ENCODE data around the gene FOXM1.
A peak's percentile ranks its signal among the peaks of the same experiment; 100 is the strongest.

The FOXM1 gene

GRCh38 chr12:2829275-2829674 is 47.7 kb downstream of the FOXM1 start:
- H3K4me3 ChIP-seq (ENCODE audit: low read length in 2 of 2): no peak overlapping the region
- peaks cover 38 to 47% of the 10 kb centered on the region in 2 donors for H3K36me3 ChIP-seq (ENCODE audit: control insufficient read depth in 2 of 2, insufficient read depth in 2 of 2, low read length in 2 of 2)
- no peak overlapping the region for H3K9ac ChIP-seq (ENCODE audit: low read depth in 1 of 2, low read length in 2 of 2)
- no peaks in the 10 kb centered on the region for H3K9me3 ChIP-seq (ENCODE audit: control insufficient read depth in 2 of 2, low read length in 2 of 2)
- no peaks in the 10 kb centered on the region for H3K4me1 ChIP-seq (ENCODE audit: control insufficient read depth in 2 of 2, insufficient read depth in 2 of 2, low read length in 2 of 2)
- H3K27ac ChIP-seq (ENCODE audit: low read depth in 2 of 2, low read length in 2 of 2): no peak overlapping the region
- H3K27me3 ChIP-seq (ENCODE audit: control insufficient read depth in 2 of 2, insufficient read depth in 2 of 2, low read length in 2 of 2): no peaks in the 10 kb centered on the region

- Histone ChIP-seq H3K9ac (ENCODE audit: low read depth in 1 of 2, low read length in 2 of 2) (no peak overlapping the region), H3K27ac (ENCODE audit: low read depth in 2 of 2, low read length in 2 of 2) (no peak overlapping the region), H3K36me3 (ENCODE audit: control insufficient read depth in 2 of 2, insufficient read depth in 2 of 2, low read length in 2 of 2) (peaks cover 61 to 70% of the 10 kb centered on the region in 2 donors), H3K4me3 (ENCODE audit: low read length in 2 of 2) (no peak overlapping the region), H3K4me1 (ENCODE audit: control insufficient read depth in 2 of 2, insufficient read depth in 2 of 2, low read length in 2 of 2) (no peaks in the 10 kb centered on the region), H3K9me3 (ENCODE audit: control insufficient read depth in 2 of 2, low read length in 2 of 2) (no peaks in the 10 kb centered on the region), H3K27me3 (ENCODE audit: control insufficient read depth in 2 of 2, insufficient read depth in 2 of 2, low read length in 2 of 2) (no peaks in the 10 kb centered on the region)
Observed at GRCh38 chr12:2826721-2827515, 50.1 kb downstream of the FOXM1 start.

GRCh38 chr12:2826036-2826435 is 50.9 kb downstream of the FOXM1 start:
- Histone ChIP-seq H3K27me3 (ENCODE audit: control insufficient read depth in 2 of 2, insufficient read depth in 2 of 2, low read length in 2 of 2) (no peaks in the 10 kb centered on the region), H3K9me3 (ENCODE audit: control insufficient read depth in 2 of 2, low read length in 2 of 2) (no peaks in the 10 kb centered on the region), H3K4me3 (ENCODE audit: low read length in 2 of 2) (no peak overlapping the region), H3K4me1 (ENCODE audit: control insufficient read depth in 2 of 2, insufficient read depth in 2 of 2, low read length in 2 of 2) (no peaks in the 10 kb centered on the region), H3K9ac (ENCODE audit: low read depth in 1 of 2, low read length in 2 of 2) (no peak overlapping the region), H3K27ac (ENCODE audit: low read depth in 2 of 2, low read length in 2 of 2) (no peak overlapping the region), H3K36me3 (ENCODE audit: control insufficient read depth in 2 of 2, insufficient read depth in 2 of 2, low read length in 2 of 2) (peaks cover 70 to 79% of the 10 kb centered on the region in 2 donors)

GRCh38 chr12:2825132-2825531 is 51.8 kb downstream of the FOXM1 start:
- Histone ChIP-seq H3K27ac (ENCODE audit: low read depth in 2 of 2, low read length in 2 of 2) (no peak overlapping the region), H3K27me3 (ENCODE audit: control insufficient read depth in 2 of 2, insufficient read depth in 2 of 2, low read length in 2 of 2) (no peaks in the 10 kb centered on the region), H3K9ac (ENCODE audit: low read depth in 1 of 2, low read length in 2 of 2) (no peak overlapping the region), H3K4me1 (ENCODE audit: control insufficient read depth in 2 of 2, insufficient read depth in 2 of 2, low read length in 2 of 2) (no peaks in the 10 kb centered on the region), H3K4me3 (ENCODE audit: low read length in 2 of 2) (no peak overlapping the region), H3K36me3 (ENCODE audit: control insufficient read depth in 2 of 2, insufficient read depth in 2 of 2, low read length in 2 of 2) (peaks cover 72 to 83% of the 10 kb centered on the region in 2 donors), H3K9me3 (ENCODE audit: control insufficient read depth in 2 of 2, low read length in 2 of 2) (no peaks in the 10 kb centered on the region)

GRCh38 chr12:2824541-2824940 is 52.4 kb downstream of the FOXM1 start:
- no peaks in the 10 kb centered on the region for H3K4me1 ChIP-seq (ENCODE audit: control insufficient read depth in 2 of 2, insufficient read depth in 2 of 2, low read length in 2 of 2)
- H3K9ac ChIP-seq (ENCODE audit: low read depth in 1 of 2, low read length in 2 of 2): no peak overlapping the region
- H3K27ac ChIP-seq (ENCODE audit: low read depth in 2 of 2, low read length in 2 of 2): no peak overlapping the region
- no peaks in the 10 kb centered on the region for H3K27me3 ChIP-seq (ENCODE audit: control insufficient read depth in 2 of 2, insufficient read depth in 2 of 2, low read length in 2 of 2)
- H3K36me3 ChIP-seq (ENCODE audit: control insufficient read depth in 2 of 2, insufficient read depth in 2 of 2, low read length in 2 of 2): peaks cover 74 to 86% of the 10 kb centered on the region in 2 donors
- H3K4me3 ChIP-seq (ENCODE audit: low read length in 2 of 2): no peak overlapping the region
- H3K9me3 ChIP-seq (ENCODE audit: control insufficient read depth in 2 of 2, low read length in 2 of 2): no peaks in the 10 kb centered on the region

GRCh38 chr12:2823483-2823882 is 53.5 kb downstream of the FOXM1 start:
- H3K27ac ChIP-seq (ENCODE audit: low read depth in 2 of 2, low read length in 2 of 2): no peak overlapping the region
- H3K36me3 ChIP-seq (ENCODE audit: control insufficient read depth in 2 of 2, insufficient read depth in 2 of 2, low read length in 2 of 2): peaks cover 77 to 92% of the 10 kb centered on the region in 2 donors
- H3K9ac ChIP-seq (ENCODE audit: low read depth in 1 of 2, low read length in 2 of 2): no peak overlapping the region
- no peaks in the 10 kb centered on the region for H3K9me3 ChIP-seq (ENCODE audit: control insufficient read depth in 2 of 2, low read length in 2 of 2)
- no peaks in the 10 kb centered on the region for H3K4me1 ChIP-seq (ENCODE audit: control insufficient read depth in 2 of 2, insufficient read depth in 2 of 2, low read length in 2 of 2)
- no peak overlapping the region for H3K4me3 ChIP-seq (ENCODE audit: low read length in 2 of 2)
- H3K27me3 ChIP-seq (ENCODE audit: control insufficient read depth in 2 of 2, insufficient read depth in 2 of 2, low read length in 2 of 2): no peaks in the 10 kb centered on the region

- Histone ChIP-seq H3K27me3 (ENCODE audit: control insufficient read depth in 2 of 2, insufficient read depth in 2 of 2, low read length in 2 of 2) (no peaks in the 10 kb centered on the region), H3K9ac (ENCODE audit: low read depth in 1 of 2, low read length in 2 of 2) (no peak overlapping the region), H3K9me3 (ENCODE audit: control insufficient read depth in 2 of 2, low read length in 2 of 2) (no peaks in the 10 kb centered on the region)
Observed at GRCh38 chr12:2820432-2820831, 56.5 kb downstream of the FOXM1 start.

GRCh38 chr12:2819810-2820209 is 57.2 kb downstream of the FOXM1 start:
- Histone ChIP-seq H3K4me1 (ENCODE audit: control insufficient read depth in 2 of 2, insufficient read depth in 2 of 2, low read length in 2 of 2) (no peaks in the 10 kb centered on the region), H3K36me3 (ENCODE audit: control insufficient read depth in 2 of 2, insufficient read depth in 2 of 2, low read length in 2 of 2) (peaks cover 58 to 73% of the 10 kb centered on the region in 2 donors)

More at GRCh38 chr12:2820432-2820831, 56.5 kb downstream of the FOXM1 start:
- H3K4me1 ChIP-seq (ENCODE audit: control insufficient read depth in 2 of 2, insufficient read depth in 2 of 2, low read length in 2 of 2): no peaks in the 10 kb centered on the region
- peaks cover 64 to 80% of the 10 kb centered on the region in 2 donors for H3K36me3 ChIP-seq (ENCODE audit: control insufficient read depth in 2 of 2, insufficient read depth in 2 of 2, low read length in 2 of 2)
- H3K4me3 ChIP-seq (ENCODE audit: low read length in 2 of 2): no peak overlapping the region
- no peak overlapping the region for H3K27ac ChIP-seq (ENCODE audit: low read depth in 2 of 2, low read length in 2 of 2)

GRCh38 chr12:2813214-2814185 is 63.5 kb downstream of the FOXM1 start:
- H3K27ac ChIP-seq (ENCODE audit: low read depth in 2 of 2, low read length in 2 of 2): peak overlapping the region; percentile 97 to 99
- no peaks in the 10 kb centered on the region for H3K9me3 ChIP-seq (ENCODE audit: control insufficient read depth in 2 of 2, low read length in 2 of 2)
- H3K4me3 ChIP-seq (ENCODE audit: low read length in 2 of 2): peak overlapping the region; percentile 96 to 99
- peak overlapping the region; percentile 82 to 98 for H3K9ac ChIP-seq (ENCODE audit: low read depth in 1 of 2, low read length in 2 of 2)
- peaks cover 7% of the 10 kb centered on the region in 2 donors for H3K4me1 ChIP-seq (ENCODE audit: control insufficient read depth in 2 of 2, insufficient read depth in 2 of 2, low read length in 2 of 2)
- peaks cover 8 to 16% of the 10 kb centered on the region in 2 donors for H3K36me3 ChIP-seq (ENCODE audit: control insufficient read depth in 2 of 2, insufficient read depth in 2 of 2, low read length in 2 of 2)
- H3K27me3 ChIP-seq (ENCODE audit: control insufficient read depth in 2 of 2, insufficient read depth in 2 of 2, low read length in 2 of 2): no peaks in the 10 kb centered on the region

More at GRCh38 chr12:2819810-2820209, 57.2 kb downstream of the FOXM1 start:
- H3K9ac ChIP-seq (ENCODE audit: low read depth in 1 of 2, low read length in 2 of 2): no peak overlapping the region
- no peak overlapping the region for H3K4me3 ChIP-seq (ENCODE audit: low read length in 2 of 2)
- no peaks in the 10 kb centered on the region for H3K27me3 ChIP-seq (ENCODE audit: control insufficient read depth in 2 of 2, insufficient read depth in 2 of 2, low read length in 2 of 2)
- H3K9me3 ChIP-seq (ENCODE audit: control insufficient read depth in 2 of 2, low read length in 2 of 2): no peaks in the 10 kb centered on the region
- H3K27ac ChIP-seq (ENCODE audit: low read depth in 2 of 2, low read length in 2 of 2): no peak overlapping the region
